NCI-H1048 (cell line): ENCODE results near the gene KCNMB3.
"Not testable (repeated sequence)": the region's sequence is repeated elsewhere in the genome, so short reads cannot be mapped to it uniquely, and the experiment has no call there.

Experiments
- DNase-seq: peaks from one replicate; lab custom pipeline; 2025; lab: John Stamatoyannopoulos, UW

Gene KCNMB3

DNA sequence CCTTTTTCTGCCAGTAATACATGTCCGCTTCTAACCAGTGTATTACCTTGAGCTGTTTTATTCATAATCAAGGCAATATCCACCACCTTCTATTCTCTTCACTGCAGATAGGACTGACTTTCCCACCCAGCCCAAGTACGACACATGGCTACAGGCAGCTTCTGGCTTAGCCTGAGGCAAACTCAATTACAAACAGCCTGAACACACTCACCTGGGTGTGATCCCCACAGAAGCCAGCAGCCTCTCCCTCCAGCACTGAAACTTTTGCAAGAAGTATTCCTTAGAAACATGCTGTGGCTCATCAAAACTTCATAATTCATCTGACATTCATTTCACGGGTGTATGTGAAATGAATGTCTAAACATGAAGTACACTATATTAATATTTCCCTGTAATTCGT lies 13.5 kb upstream of the KCNMB3 start:
- DNase-seq, result no peak

- no peak for DNase-seq
These were observed 12.2 kb upstream of the KCNMB3 start for GRCh38 chr3:179263134-179263533.

- DNase-seq, result no peak
These were observed 10.2 kb upstream of the KCNMB3 start for GRCh38 chr3:179260949-179261765.

DNA sequence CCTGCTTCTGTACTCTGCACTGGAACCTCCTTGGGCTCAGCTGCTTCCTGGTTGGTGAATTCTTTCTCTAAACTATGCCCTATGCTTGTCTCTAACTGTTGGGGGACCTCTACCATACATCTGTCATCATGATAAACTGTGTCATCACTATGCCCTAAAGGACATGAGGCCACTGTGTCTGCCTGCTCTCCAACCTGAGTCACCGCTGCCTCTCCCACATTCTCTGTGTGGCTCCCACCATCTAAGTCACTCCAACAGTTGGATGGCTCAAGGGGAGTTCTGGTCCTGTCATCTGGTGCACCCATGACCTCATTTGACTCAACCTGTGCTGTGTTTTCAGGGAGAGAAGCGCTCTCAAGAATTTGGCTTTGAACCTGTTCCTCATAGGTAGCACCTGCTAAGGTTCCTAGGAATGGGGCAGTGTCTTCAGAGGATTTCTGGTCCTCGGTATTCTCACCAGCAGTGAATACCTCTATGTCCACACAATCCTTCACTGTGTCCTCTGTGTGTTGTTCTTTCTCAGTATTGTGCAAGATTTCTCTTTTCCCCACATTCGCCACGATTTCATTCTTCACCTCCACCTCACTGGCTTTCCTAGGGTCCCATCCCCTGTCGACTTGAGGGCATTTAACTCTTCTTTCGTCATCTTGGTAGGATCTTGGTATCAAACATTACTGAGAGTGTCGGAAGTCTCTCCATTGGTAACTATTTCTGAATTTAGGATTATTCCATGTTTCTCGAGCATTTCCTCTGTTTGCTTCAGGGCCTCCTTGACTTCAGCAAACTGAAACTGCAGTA lies 9.2 kb upstream of the KCNMB3 start:
- not testable (repeated sequence) for DNase-seq

GRCh38 chr3:179258820-179259219 lies 7.9 kb upstream of the KCNMB3 start:
- DNase-seq, result no peak

GRCh38 chr3:179257742-179258141 lies 6.8 kb upstream of the KCNMB3 start:
- not testable (repeated sequence) for DNase-seq

GRCh38 chr3:179256813-179257212 lies 5.9 kb upstream of the KCNMB3 start:
- no peak for DNase-seq

GRCh38 chr3:179247289-179248015 lies 3.5 kb downstream of the KCNMB3 start:
- DNase-seq, result no peak

DNA sequence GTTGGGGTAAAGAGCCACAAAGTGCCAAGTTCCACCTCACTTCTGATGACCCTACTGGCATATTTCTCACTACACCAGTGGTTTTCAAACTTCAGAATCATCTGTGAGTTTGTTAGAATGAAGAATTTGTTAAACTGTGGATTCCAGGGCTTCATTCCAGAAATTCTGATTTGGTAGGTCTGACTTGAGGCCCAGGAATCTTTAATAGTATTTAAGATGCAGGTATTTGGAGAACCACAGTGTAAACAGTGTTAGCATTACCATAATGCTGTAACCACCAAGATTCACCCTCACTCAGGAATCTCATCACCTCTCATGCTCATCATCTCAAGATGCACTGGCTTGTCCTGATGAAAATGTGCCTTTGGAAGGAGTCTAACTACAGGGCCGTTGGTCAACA lies 6.0 kb downstream of the KCNMB3 start:
- no peak for DNase-seq

- not testable (repeated sequence) for DNase-seq
These were observed 8.1 kb downstream of the KCNMB3 start for GRCh38 chr3:179242859-179243258.

DNA sequence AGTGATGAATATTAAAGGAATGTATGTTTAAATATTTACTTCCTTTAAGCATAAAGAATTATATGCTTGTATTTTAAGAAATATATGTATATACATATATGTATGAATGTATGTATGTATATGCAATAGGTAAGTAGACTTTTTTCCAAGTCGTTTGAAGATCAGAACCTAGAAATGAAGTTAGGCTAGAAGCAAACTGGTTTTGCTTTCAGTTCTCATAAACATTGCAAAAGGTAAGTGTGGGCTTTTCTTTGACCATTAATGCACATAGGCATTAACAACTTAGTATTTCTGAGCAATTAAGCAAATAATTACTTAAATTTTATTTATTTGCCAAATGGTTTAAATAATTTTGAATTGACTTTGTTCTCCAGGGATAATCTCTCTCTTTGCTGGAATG lies 10.6 kb downstream of the KCNMB3 start:
- not testable (repeated sequence) for DNase-seq

DNA sequence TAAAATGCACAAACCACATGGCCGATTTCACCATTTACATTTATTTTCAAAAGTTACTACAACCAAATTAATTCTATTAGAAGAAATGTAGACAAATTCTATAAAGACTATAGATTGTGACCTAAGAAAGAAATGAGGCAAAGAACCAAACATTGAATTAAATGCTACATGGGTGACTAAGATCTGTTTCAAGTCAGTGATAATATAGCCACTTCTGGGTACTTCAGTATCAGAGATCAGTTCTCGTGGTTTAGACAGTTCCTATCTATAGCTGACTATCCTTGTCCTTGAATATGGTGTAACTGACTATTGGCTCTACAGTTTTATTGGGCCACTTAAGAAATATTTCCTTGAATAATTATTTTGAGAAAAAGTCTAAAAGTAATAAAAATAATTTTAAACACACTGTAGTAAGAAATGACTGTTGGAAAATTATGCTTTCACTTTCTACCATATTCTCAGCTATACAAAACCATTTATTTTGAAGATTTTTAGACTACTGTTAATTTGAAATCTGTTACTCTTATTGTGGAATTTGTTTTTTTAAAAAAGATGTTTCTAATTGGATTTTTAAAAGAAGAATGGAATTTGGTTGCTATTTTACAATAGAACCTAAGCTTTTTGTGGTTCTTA lies 14.1 kb downstream of the KCNMB3 start:
- DNase-seq, result no peak

- DNase-seq, result no peak
These were observed 16.7 kb downstream of the KCNMB3 start for GRCh38 chr3:179234199-179234598.

DNA sequence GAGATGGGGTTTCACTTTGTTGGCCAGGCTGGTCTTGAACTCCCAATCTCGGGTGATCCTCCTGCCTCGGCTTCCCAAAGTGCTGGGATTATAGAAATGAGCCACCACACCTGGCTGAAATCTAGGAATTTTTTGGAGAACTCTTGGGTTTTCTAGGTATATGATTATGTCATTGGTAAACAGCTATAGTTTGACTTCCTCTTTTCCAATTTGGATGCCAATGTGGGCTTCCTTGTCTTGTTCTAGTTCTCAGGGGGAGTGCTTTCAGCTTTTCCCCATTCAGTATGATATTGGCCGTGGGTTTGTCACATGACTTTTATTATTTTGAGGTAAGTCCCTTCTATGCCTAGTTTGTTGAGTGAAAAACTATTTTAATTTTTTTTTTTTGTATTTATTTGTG lies 17.9 kb downstream of the KCNMB3 start:
- no peak for DNase-seq

- no peak for DNase-seq
These were observed 21.7 kb downstream of the KCNMB3 start for GRCh38 chr3:179229177-179229576.

DNA sequence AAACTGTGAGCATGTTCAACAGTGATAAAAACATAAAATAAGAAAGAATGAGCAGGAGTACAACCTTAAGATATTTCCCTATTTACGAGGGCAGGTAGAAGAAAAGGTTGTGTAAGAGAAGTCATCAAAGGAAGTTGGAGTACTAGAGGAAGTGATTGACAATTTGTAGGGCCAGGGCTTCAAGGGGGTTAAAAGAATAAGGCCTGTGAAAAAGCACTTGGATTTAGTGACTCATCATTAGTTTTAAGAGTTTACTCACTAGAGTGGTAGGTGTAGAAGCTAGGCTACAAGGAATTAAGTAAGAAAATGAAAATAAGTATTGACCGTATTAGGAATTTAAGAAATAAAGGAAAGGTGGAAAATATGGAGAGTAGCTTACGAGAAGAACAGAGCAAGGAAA lies 23.6 kb downstream of the KCNMB3 start:
- no peak for DNase-seq

GRCh38 chr3:179224584-179224983 lies 26.3 kb downstream of the KCNMB3 start:
- no peak for DNase-seq

- no peak for DNase-seq
These were observed 27.4 kb downstream of the KCNMB3 start for GRCh38 chr3:179223548-179223947.

DNA sequence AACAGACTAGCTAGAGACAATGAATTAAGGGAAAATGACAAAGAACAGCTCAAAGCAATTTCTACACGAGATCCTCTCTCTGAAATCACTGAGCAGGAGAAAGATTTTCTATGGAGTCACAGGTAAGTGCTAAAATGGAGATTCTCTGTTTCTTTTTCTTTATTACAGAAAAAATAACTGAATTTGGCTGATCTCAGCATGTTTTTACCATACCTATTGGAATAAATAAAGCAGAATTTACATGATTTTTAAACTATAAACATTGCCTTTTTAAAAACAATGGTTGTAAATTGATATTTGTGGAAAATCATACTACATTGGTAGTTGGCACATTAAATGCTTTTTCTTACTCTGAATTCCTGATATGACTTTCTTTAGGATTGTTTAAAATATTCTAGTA lies 32.7 kb downstream of the KCNMB3 start:
- not testable (repeated sequence) for DNase-seq

DNA sequence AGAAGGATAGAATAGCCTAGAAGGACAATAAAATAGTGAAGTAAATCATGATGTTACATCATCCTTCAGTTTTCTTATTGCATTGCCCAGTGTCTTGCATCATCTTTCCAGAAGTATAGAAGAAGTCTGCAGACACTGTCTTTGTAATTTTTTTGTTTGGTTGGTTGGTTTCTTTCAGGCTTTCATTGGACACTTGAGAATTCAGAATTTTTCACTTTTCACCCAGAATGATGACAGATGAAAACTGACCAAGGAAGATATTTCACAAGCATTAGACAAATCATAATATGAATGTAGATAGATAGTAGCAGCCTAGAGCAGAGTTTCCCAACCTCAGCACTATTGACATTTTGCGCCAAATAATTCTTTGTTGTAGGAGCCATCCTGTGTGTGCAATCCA lies 35.4 kb downstream of the KCNMB3 start:
- not testable (repeated sequence) for DNase-seq

DNA sequence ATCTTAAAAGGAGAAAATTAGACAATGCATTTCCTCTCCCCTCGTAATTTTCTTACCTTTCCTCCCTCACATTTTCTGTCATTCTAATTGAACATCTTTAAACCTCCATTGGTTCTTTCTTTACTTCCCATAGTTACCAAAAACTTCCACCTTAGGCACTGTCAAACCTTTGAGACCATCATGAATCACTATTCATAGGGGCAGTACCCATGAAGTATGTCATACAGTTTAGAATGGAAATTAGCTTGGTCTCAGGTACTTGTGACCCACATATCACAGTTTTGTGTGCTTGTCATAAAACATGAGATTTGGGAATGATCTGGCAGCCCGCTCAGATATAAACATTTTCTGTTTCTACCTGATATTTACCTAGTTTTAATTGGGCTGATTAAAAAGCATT lies 50.1 kb downstream of the KCNMB3 start:
- DNase-seq, result no peak

- DNase-seq, result no peak
These were observed 54.2 kb downstream of the KCNMB3 start for GRCh38 chr3:179196700-179197099.
